Measurements from ENCODE around the gene LYSMD2. TPM values are rescaled to one million over a fixed set of nuclear protein-coding genes. Genes with fewer than 3 reads are reported as not detected.

LYSMD2 gene
- total and polyA plus RNA-seq, 2 donors from 2014 or later: 11.7 to 21.5 TPM

DNA sequence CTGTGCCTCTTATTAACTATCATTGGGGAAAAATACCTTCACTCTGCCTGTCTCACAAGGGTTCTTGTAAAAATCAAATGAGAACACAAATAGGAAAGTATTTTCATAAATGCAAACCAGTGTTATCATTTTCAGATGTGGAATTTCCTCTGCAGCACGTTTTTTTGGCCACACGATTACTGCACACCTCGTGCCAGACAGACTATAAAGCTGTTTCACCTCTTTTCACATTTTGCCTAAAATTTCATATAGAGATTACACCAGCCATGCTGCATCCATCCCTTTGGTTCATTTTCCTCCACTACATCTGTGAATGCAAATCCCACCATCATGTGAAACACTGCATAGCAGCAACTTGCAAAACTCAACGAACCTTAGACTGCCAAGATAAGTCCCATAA, 12.7 kb upstream of the LYSMD2 start:
- no peaks in the 10 kb centered on the region for H3K9me3 ChIP-seq (ENCODE audit: control insufficient read depth in 2 of 3, insufficient read depth in 1 of 3, low read length in 3 of 3)
- no peak for FAIRE-seq
- no peak overlapping the region for H3K4me3 ChIP-seq (ENCODE audit: low read length in 3 of 3)
- TF ChIP-seq, protein P1, sequence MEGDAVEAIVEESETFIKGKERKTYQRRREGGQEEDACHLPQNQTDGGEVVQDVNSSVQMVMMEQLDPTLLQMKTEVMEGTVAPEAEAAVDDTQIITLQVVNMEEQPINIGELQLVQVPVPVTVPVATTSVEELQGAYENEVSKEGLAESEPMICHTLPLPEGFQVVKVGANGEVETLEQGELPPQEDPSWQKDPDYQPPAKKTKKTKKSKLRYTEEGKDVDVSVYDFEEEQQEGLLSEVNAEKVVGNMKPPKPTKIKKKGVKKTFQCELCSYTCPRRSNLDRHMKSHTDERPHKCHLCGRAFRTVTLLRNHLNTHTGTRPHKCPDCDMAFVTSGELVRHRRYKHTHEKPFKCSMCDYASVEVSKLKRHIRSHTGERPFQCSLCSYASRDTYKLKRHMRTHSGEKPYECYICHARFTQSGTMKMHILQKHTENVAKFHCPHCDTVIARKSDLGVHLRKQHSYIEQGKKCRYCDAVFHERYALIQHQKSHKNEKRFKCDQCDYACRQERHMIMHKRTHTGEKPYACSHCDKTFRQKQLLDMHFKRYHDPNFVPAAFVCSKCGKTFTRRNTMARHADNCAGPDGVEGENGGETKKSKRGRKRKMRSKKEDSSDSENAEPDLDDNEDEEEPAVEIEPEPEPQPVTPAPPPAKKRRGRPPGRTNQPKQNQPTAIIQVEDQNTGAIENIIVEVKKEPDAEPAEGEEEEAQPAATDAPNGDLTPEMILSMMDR (IDR thresholded peaks at IDR 0.05; ENCODE audit: borderline replicate concordance, extremely low read depth, insufficient read depth): no peak
- no peak overlapping the region for H3K9ac ChIP-seq (ENCODE audit: low read length in 3 of 3)
- H3K4me1 ChIP-seq (ENCODE audit: control insufficient read depth in 2 of 3, insufficient read depth in 2 of 3, low read depth in 1 of 3, low read length in 3 of 3): peaks cover 0 to 4% (median 0%) of the 10 kb centered on the region in 3 donors
- H3K27ac ChIP-seq (ENCODE audit: low read depth in 2 of 2, low read length in 2 of 2): no peak overlapping the region
- DNase-seq: no peak
- peaks cover 22% of the 10 kb centered on the region for H3K27me3 ChIP-seq (ENCODE audit: control insufficient read depth, insufficient read depth, low read length)
- no peaks in the 10 kb centered on the region for H3K36me3 ChIP-seq (ENCODE audit: control insufficient read depth in 2 of 3, insufficient read depth in 3 of 3, low read length in 3 of 3)
- intact Hi-C loops (cut with DNase I): no loop called here

DNA sequence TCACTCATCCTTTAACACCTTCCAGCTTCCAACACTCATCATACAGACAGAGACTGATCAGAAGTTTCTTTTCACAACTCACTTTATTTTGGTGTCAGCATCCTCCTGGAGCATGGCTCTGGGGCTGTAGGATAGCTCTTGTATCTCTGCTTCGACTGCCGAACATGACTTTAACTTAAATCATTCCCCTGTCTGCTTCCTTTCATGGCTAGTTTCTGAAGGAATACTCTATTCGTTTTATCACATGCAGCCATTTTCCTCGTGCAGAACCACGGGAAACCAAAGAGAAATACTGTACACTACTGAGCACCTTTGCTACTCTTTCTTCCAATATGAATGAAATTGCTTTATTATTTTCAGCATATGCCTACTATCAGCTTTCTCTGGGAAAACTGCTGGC, 11.9 kb upstream of the LYSMD2 start:
- Histone ChIP-seq H3K27ac (ENCODE audit: low read depth in 2 of 2, low read length in 2 of 2) (no peak overlapping the region), H3K27me3 (ENCODE audit: control insufficient read depth, insufficient read depth, low read length) (peaks cover 22% of the 10 kb centered on the region), H3K36me3 (ENCODE audit: control insufficient read depth in 2 of 3, insufficient read depth in 3 of 3, low read length in 3 of 3) (no peaks in the 10 kb centered on the region), H3K9me3 (ENCODE audit: control insufficient read depth in 2 of 3, insufficient read depth in 1 of 3, low read length in 3 of 3) (no peaks in the 10 kb centered on the region), H3K4me1 (ENCODE audit: control insufficient read depth in 2 of 3, insufficient read depth in 2 of 3, low read depth in 1 of 3, low read length in 3 of 3) (peaks cover 0 to 4% (median 0%) of the 10 kb centered on the region in 3 donors), H3K4me3 (ENCODE audit: low read length in 3 of 3) (no peak overlapping the region), H3K9ac (ENCODE audit: low read length in 3 of 3) (no peak overlapping the region)
- TF ChIP-seq, protein P1 (IDR thresholded peaks at IDR 0.05; ENCODE audit: borderline replicate concordance, extremely low read depth, insufficient read depth): no peak
- FAIRE-seq (no peak), DNase-seq (no peak)
- intact Hi-C loops (cut with DNase I): no loop called here

DNA sequence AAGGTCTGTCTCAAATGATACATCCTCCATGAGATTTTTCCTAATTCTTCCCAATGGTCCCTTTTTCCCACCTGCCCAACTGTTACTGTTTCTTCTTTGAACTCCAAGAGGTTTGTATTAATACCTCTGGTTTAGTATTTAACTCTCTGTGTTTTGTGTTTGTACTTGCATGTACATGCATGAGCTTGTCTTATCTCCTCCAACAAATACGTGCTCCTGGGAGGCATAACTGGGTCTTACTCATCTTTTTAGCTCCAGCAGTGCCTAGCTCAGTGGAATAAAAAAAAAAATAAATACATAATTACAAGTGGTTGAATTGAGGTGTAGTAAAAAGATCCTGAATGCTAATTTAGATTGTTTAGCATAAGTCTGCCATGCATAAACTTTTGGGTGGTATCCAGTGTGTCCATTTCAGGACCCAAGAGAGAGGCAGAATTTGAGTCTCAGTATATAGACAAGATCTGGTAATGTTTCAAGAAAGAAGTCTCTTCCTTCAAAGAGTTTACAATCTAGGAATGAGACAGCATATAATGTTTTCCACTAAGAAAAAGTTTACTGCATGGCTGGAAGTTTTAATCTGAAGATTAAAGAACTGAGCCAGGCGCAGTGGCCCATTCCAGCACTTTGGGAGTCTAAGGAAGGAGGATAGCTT, 1.7 kb upstream of the LYSMD2 start:
- Histone ChIP-seq H3K27me3 (ENCODE audit: control insufficient read depth, insufficient read depth, low read length) (no peaks in the 10 kb centered on the region), H3K27ac (ENCODE audit: low read depth in 2 of 2, low read length in 2 of 2) (no peak overlapping the region), H3K9ac (ENCODE audit: low read length in 3 of 3) (no peak overlapping the region), H3K4me1 (ENCODE audit: control insufficient read depth in 2 of 3, insufficient read depth in 2 of 3, low read depth in 1 of 3, low read length in 3 of 3) (peaks cover 0 to 11% (median 0%) of the 10 kb centered on the region in 3 donors), H3K9me3 (ENCODE audit: control insufficient read depth in 2 of 3, insufficient read depth in 1 of 3, low read length in 3 of 3) (no peaks in the 10 kb centered on the region), H3K4me3 (ENCODE audit: low read length in 3 of 3) (no peak overlapping the region), H3K36me3 (ENCODE audit: control insufficient read depth in 2 of 3, insufficient read depth in 3 of 3, low read length in 3 of 3) (no peaks in the 10 kb centered on the region)
- FAIRE-seq: no peak
- intact Hi-C loops (cut with DNase I): no loop called here
- no peak for DNase-seq
- TF ChIP-seq, protein P1 (IDR thresholded peaks at IDR 0.05; ENCODE audit: borderline replicate concordance, extremely low read depth, insufficient read depth): no peak

DNA sequence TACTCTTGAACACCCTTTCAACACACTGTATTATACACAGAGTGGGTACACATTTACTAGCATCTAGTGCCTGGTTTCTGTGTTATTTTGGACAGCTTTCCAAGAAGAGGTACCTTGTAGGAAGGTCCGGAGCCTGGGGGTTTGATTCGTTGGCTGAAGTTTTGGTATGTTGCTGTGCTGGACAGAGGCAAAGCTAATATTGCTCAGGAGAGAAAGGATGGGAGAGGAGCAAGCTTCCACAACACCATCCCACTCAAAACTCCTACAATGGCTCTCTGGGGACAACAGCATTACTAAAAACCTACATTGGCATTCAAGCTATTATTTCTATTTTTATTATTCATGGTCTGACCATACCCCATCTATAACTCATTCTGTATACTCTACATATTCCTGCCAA, 1.1 kb upstream of the LYSMD2 start:
- Histone ChIP-seq H3K4me3 (ENCODE audit: low read length in 3 of 3) (no peak overlapping the region), H3K9me3 (ENCODE audit: control insufficient read depth in 2 of 3, insufficient read depth in 1 of 3, low read length in 3 of 3) (no peaks in the 10 kb centered on the region), H3K27ac (ENCODE audit: low read depth in 2 of 2, low read length in 2 of 2) (no peak overlapping the region), H3K36me3 (ENCODE audit: control insufficient read depth in 2 of 3, insufficient read depth in 3 of 3, low read length in 3 of 3) (no peaks in the 10 kb centered on the region), H3K9ac (ENCODE audit: low read length in 3 of 3) (no peak overlapping the region), H3K4me1 (ENCODE audit: control insufficient read depth in 2 of 3, insufficient read depth in 2 of 3, low read depth in 1 of 3, low read length in 3 of 3) (peaks cover 0 to 11% (median 0%) of the 10 kb centered on the region in 3 donors), H3K27me3 (ENCODE audit: control insufficient read depth, insufficient read depth, low read length) (no peaks in the 10 kb centered on the region)
- FAIRE-seq (no peak), DNase-seq (no peak)
- TF ChIP-seq, protein P1 (IDR thresholded peaks at IDR 0.05; ENCODE audit: borderline replicate concordance, extremely low read depth, insufficient read depth): no peak
- intact Hi-C loops (cut with DNase I): no loop called here
